PC-9 (cell line): ENCODE data around the gene ARMC9. TPM values are rescaled to one million over a fixed set of nuclear protein-coding genes. Genes with fewer than 3 reads are reported as not detected.

Source experiments
- BruUV-seq: library from RNA; stranded (reverse); fragments of 400-500 nt; replicated peaks from 2 replicates; lab custom pipeline; 2021; lab: Mats Ljungman, UMichigan
- CTCF ChIA-PET: fragments of 300-600 bp; sonication (Branson Sonifier 250); formaldehyde crosslinking; loops from one replicate; lab custom pipeline; 2022; ENCODE audit warnings: antibody characterized with exemption; lab: Charles Lee
- POLR2A ChIA-PET: fragments of 300-600 bp; sonication (Branson Sonifier 250); formaldehyde crosslinking; loops from one replicate; lab custom pipeline; 2022; ENCODE audit warnings: antibody characterized with exemption; ENCODE audit not compliant: unreplicated experiment; lab: Charles Lee
- DNase-seq, 2 experiments: peaks; one replicate each; pipeline versions ENCODE4 v3.0.0 to v3.0.0-alpha.2; 2015 to 2022; ENCODE audit warnings: mixed read lengths in 1 of 2
- H2AFZ ChIP-seq: fragments of 200-600 bp; sonication (generic); 2 replicates; pipeline ENCODE4 v1.8.1; 2017; ENCODE audit warnings: antibody characterized with exemption
- H3F3A ChIP-seq: fragments of 200-600 bp; sonication (generic); 2 replicates; pipeline ENCODE4 v1.8.1; 2017; ENCODE audit warnings: antibody characterized with exemption, mild to moderate bottlenecking, low read depth; ENCODE audit not compliant: insufficient read depth
- H3K27ac ChIP-seq: fragments of 200-600 bp; sonication (generic); 2 replicates; pipeline ENCODE4 v1.6.1; 2016; ENCODE audit warnings: mixed run types
- H3K27me3 ChIP-seq: fragments of 200-600 bp; sonication (generic); 2 replicates; pipeline ENCODE4 v1.6.1; 2016; ENCODE audit warnings: low read depth, mixed run types; ENCODE audit not compliant: insufficient read depth
- H3K36me3 ChIP-seq: fragments of 200-600 bp; sonication (generic); 2 replicates; pipeline ENCODE4 v1.6.1; 2016; ENCODE audit warnings: low read depth, mixed run types
- H3K4me1 ChIP-seq: fragments of 200-600 bp; sonication (generic); replicated peaks from 2 replicates; pipeline ENCODE4 v1.6.1; 2016; ENCODE audit warnings: mixed run types; ENCODE audit not compliant: insufficient read depth
- H3K4me2 ChIP-seq: fragments of 200-600 bp; sonication (generic); 2 replicates; pipeline ENCODE4 v1.6.1; 2017; ENCODE audit warnings: mixed run types
- H3K4me3 ChIP-seq: fragments of 200-600 bp; sonication (generic); 2 replicates; pipeline ENCODE4 v1.6.1; 2016; ENCODE audit warnings: mixed run types
- H3K79me2 ChIP-seq: fragments of 200-600 bp; sonication (generic); 2 replicates; pipeline ENCODE4 v1.6.1; 2017; ENCODE audit warnings: low read depth, mixed run types
- H3K9me2 ChIP-seq: fragments of 200-600 bp; sonication (generic); 2 replicates; pipeline ENCODE4 v1.8.1; 2017; ENCODE audit warnings: mild to moderate bottlenecking; ENCODE audit not compliant: insufficient read depth
- H3K9me3 ChIP-seq: fragments of 200-600 bp; sonication (generic); 2 replicates; pipeline ENCODE4 v1.8.1; 2016; ENCODE audit warnings: low read depth; ENCODE audit not compliant: insufficient read depth
- H4K20me1 ChIP-seq: fragments of 200-600 bp; sonication (generic); 2 replicates; pipeline ENCODE4 v1.8.1; 2017; ENCODE audit not compliant: insufficient read depth
- EZH2 ChIP-seq: fragments of 200-600 bp; sonication (generic); IDR thresholded peaks from 2 replicates; pipeline ENCODE4 v1.8.0; 2017; ENCODE audit warnings: antibody characterized with exemption, low read depth
- intact Hi-C: fragments of 100-400 bp; cut with micrococcal nuclease; formaldehyde crosslinking; loops from one replicate; pipeline ENCODE4 v1.10.0; 2022; ENCODE audit not compliant: unreplicated experiment
- total RNA-seq: library from RNA; stranded (reverse); gene quantifications from 2 replicates; pipeline ENCODE4 v1.2.3, GENCODE V29; 2021
- TF ChIP-seq, protein P1 (sequence below): fragments of 200-600 bp; sonication (generic); conservative IDR thresholded peaks from 2 replicates; pipeline ENCODE4 v1.6.1; 2017; ENCODE audit warnings: mixed run types, antibody characterized with exemption, mild to moderate bottlenecking, moderate library complexity

Gene ARMC9
- total RNA-seq, 1 experiment from 2014 or later: 23.4 TPM

DNA sequence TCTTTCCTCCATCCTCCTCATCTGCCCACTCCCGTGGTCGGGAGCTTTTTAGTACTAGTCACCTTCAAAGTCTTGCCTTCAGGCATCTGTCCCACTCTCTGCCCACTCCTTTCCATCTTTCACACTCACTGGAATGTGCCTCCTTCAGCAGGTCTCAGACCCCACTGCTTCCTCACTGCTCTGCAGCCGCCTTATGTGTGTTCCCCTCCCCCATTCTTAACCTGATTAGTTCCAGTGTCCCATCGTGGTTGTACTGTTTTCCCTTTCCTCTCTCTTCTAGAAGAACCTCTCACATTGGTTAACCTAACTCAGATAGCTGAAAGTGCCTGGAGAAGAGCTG, 3.0 kb downstream of the ARMC9 start:
- CTCF ChIA-PET: no interaction called here
- intact Hi-C loops: no loop called here
- POLR2A ChIA-PET: no interaction called here

DNA sequence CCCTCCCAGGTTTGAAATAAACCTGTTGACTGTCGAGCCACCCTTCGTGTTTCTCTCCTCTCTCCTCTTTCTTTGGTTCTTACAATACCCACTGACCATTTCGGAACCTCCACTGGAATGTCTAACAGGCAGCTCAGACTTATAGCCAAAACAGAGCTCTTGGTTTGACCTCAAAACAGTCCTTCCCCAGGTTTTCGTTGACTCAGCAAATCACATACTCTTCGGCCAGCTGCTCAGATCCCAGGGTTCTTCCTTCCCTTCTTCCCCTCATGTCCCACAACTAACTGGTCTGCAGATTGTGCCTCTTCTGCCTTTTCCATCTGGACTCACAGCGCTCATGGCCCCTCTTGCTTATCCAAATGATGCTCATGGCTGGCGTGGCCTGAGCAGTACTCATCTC, 4.7 kb downstream of the ARMC9 start:
- Histone ChIP-seq H3F3A (no peaks in the 10 kb centered on the region), H3K36me3 (0 out of 2 replicates have a peak, but pooled peaks cover under 1% of the 10 kb centered on the region), H4K20me1 (no peaks in the 10 kb centered on the region), H3K4me1 (peaks cover 21% of the 10 kb centered on the region), H2AFZ (no peak overlapping the region), H3K9me2 (no peaks in the 10 kb centered on the region), H3K4me3 (no peak overlapping the region), H3K79me2 (no peaks in the 10 kb centered on the region), H3K27ac (no peak overlapping the region), H3K27me3 (no peaks in the 10 kb centered on the region), H3K9me3 (no peaks in the 10 kb centered on the region), H3K4me2 (no peak overlapping the region)
- ChIA-PET POLR2A (no interaction called here), CTCF (no interaction called here)
- no peak for TF ChIP-seq EZH2
- TF ChIP-seq, protein P1, sequence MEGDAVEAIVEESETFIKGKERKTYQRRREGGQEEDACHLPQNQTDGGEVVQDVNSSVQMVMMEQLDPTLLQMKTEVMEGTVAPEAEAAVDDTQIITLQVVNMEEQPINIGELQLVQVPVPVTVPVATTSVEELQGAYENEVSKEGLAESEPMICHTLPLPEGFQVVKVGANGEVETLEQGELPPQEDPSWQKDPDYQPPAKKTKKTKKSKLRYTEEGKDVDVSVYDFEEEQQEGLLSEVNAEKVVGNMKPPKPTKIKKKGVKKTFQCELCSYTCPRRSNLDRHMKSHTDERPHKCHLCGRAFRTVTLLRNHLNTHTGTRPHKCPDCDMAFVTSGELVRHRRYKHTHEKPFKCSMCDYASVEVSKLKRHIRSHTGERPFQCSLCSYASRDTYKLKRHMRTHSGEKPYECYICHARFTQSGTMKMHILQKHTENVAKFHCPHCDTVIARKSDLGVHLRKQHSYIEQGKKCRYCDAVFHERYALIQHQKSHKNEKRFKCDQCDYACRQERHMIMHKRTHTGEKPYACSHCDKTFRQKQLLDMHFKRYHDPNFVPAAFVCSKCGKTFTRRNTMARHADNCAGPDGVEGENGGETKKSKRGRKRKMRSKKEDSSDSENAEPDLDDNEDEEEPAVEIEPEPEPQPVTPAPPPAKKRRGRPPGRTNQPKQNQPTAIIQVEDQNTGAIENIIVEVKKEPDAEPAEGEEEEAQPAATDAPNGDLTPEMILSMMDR: no peak
- no peak for DNase-seq
- no TSS peak for BruUV-seq
- intact Hi-C loops: no loop called here

More for the DNA sequence above, 3.0 kb downstream of the ARMC9 start:
- Histone ChIP-seq H3K27me3 (peaks cover 3% of the 10 kb centered on the region; the same call in 1 of the 2 replicates), H3K79me2 (no peaks in the 10 kb centered on the region), H4K20me1 (no peaks in the 10 kb centered on the region), H3K27ac (no peak overlapping the region), H3K4me1 (peaks cover 25% of the 10 kb centered on the region), H2AFZ (no peak overlapping the region), H3K4me3 (no peak overlapping the region), H3K36me3 (no peaks in the 10 kb centered on the region), H3K9me3 (no peaks in the 10 kb centered on the region), H3F3A (no peaks in the 10 kb centered on the region), H3K4me2 (no peak overlapping the region), H3K9me2 (no peaks in the 10 kb centered on the region)
- no peak for DNase-seq
- no TSS peak for BruUV-seq
- no peak for TF ChIP-seq EZH2
- TF ChIP-seq, protein P1: no peak

DNA sequence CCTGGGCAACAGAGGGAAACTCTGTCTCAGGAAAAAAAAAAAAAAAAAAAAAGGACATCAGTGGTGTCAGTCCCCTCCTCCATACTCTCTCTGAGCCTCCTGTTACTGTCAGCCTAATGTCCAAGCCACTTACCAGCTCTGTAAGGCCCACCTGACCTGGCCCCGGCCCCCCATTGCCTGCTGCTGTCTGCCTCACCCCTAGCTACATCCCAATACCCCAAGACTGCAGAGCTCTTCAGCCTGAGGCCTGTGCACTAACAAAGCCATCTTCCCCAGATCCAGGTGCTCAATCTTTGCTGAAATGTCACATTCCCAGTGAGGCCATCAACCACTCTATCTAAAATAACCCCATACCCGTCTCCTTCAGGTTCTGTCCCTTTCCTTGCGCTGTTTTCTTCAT, 5.7 kb downstream of the ARMC9 start:
- 0 out of 2 replicates have a peak, but pooled peaks cover 4% of the 10 kb centered on the region for H3K36me3 ChIP-seq
- CTCF ChIA-PET: no interaction called here
- no peaks in the 10 kb centered on the region for H3K27me3 ChIP-seq
- H3K9me2 ChIP-seq: no peaks in the 10 kb centered on the region
- H3K27ac ChIP-seq: no peak overlapping the region
- no peaks in the 10 kb centered on the region for H3F3A ChIP-seq
- no peaks in the 10 kb centered on the region for H3K79me2 ChIP-seq
- TF ChIP-seq, protein P1: no peak
- TF ChIP-seq EZH2: no peak
- peaks cover 18% of the 10 kb centered on the region for H3K4me1 ChIP-seq
- no peak overlapping the region for H3K4me2 ChIP-seq
- no TSS peak for BruUV-seq
- no peak for DNase-seq
- POLR2A ChIA-PET: no interaction called here
- no peaks in the 10 kb centered on the region for H4K20me1 ChIP-seq
- intact Hi-C loops: no loop called here
- no peak overlapping the region for H3K4me3 ChIP-seq
- no peaks in the 10 kb centered on the region for H3K9me3 ChIP-seq
- H2AFZ ChIP-seq: no peak overlapping the region
